ENCODE results near the gene CSF1. TPM values are rescaled to one million over a fixed set of nuclear protein-coding genes. Genes with fewer than 3 reads are reported as not detected.

The CSF1 gene
- total and polyA plus RNA-seq, 2 experiments from 2014 or later: 9.1 to 19.1 TPM

DNA sequence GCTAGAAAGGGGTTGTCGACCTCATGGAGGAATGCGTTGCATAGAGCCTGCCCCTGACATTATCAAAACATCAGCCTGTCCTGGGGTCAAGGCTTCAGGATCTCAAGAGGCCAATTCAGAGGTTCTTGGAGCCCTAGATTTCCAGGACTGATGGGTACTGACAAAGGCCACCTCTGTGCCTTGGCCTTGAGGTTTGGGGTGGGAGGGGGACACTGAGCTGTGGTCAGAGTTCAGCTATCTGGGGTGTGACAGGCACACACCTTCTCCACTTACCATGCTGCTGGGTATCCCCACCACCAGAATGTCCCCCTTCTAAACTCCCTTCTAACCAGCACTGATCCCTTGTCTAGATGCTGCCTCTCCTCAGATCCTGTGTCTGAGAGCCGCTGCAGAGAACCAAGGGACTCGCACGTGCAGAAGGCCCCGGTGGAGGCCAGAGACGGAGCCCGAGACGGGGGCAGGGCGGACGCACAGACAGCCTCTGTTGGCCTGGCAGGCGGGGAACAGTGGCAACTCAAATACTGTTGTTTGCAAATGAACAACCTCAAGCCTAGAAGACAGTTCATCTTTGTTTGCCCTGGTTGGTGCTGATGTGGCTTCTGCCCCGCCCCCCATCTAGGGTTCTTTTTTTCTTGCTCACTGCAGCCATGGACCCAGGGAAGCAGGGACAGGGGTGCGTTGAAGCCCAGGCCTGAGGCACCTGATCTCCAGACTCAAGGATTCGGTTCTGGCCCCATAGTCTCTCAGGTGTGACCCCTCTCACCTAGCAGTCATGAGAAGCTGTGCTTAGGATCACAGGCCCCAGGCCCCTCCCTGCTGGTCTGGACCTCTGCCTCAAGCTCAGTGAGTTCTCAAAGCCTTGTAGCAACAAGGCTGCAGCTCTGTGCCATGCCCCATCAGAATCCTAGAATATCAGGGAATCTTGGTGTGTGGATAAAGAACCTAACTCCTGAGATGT is 28.1 kb upstream of the CSF1 start:
- 74% methylated on average over 15 of the region's 15 CpGs for WGBS (ENCODE audit: low lambda C conversion rate, missing lambda C conversion rate)
- Histone ChIP-seq H4K20me1 (ENCODE audit: insufficient read depth, poor library complexity, severe bottlenecking) (no peaks in the 10 kb centered on the region), H2AFZ (no peak overlapping the region), H3K79me2 (no peaks in the 10 kb centered on the region), H3K9me3 (ENCODE audit: low read depth) (no peaks in the 10 kb centered on the region), H3K27me3 (no peaks in the 10 kb centered on the region), H3K9me2 (replicated peaks; ENCODE audit: insufficient read depth) (no peaks in the 10 kb centered on the region), H3K27ac (no peak overlapping the region), H3K4me1 (ENCODE audit: insufficient read depth) (peaks cover 2% of the 10 kb centered on the region), H3K36me3 (replicated peaks; ENCODE audit: insufficient read depth, low read depth) (no peaks in the 10 kb centered on the region), H3K4me3 (no peak overlapping the region), H3K4me2 (no peak overlapping the region)
- no peak for DNase-seq (ENCODE audit: low spot score)
- TF ChIP-seq, protein P1, sequence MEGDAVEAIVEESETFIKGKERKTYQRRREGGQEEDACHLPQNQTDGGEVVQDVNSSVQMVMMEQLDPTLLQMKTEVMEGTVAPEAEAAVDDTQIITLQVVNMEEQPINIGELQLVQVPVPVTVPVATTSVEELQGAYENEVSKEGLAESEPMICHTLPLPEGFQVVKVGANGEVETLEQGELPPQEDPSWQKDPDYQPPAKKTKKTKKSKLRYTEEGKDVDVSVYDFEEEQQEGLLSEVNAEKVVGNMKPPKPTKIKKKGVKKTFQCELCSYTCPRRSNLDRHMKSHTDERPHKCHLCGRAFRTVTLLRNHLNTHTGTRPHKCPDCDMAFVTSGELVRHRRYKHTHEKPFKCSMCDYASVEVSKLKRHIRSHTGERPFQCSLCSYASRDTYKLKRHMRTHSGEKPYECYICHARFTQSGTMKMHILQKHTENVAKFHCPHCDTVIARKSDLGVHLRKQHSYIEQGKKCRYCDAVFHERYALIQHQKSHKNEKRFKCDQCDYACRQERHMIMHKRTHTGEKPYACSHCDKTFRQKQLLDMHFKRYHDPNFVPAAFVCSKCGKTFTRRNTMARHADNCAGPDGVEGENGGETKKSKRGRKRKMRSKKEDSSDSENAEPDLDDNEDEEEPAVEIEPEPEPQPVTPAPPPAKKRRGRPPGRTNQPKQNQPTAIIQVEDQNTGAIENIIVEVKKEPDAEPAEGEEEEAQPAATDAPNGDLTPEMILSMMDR (IDR thresholded peaks at IDR 0.05; ENCODE audit: poor library complexity): no peak
- TF ChIP-seq EZH2 (IDR thresholded peaks at IDR 0.05; ENCODE audit: borderline replicate concordance) (no peak), EZH2phosphoT487 (IDR thresholded peaks at IDR 0.05; ENCODE audit: low read depth, severe bottlenecking, unreplicated experiment) (no peak)

DNA sequence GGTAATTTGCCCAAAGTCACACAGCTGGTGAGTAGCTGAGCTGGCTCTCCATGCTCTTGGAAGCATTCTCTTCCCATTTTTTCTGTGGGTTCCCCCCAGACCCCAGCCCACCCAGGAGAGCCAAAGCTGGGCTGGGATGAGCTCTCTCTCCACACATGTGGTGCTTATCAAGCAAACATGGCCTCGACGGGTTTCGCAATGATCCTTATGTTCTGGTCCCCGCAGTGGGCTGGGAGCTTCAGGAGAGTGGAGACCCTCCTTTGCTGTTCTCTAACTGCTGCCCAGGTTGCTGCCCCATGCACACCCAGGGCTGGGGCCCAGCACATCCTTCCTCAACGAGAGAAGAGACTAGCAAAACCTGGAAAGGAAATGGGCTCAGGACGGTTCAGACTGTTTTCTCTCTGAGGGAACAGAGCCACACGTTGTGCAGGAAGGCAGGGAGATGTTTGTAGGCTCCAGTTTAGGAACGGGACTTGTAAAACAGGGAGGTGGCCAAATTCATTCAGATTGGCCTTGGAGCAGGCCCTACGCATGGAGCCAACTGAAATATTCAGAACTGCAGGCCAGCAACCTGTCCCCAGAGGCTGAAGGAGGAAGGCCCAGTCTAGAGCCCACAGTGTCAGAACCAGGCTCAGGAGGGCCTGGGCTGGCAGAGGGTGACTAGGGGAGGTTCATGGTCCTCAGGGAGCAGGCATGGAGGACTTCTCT is 27.2 kb upstream of the CSF1 start:
- 81% methylated on average over 9 of the region's 9 CpGs for WGBS (ENCODE audit: low lambda C conversion rate, missing lambda C conversion rate)
- H3K4me2 ChIP-seq: no peak overlapping the region
- TF ChIP-seq EZH2 (IDR thresholded peaks at IDR 0.05; ENCODE audit: borderline replicate concordance) (no peak), EZH2phosphoT487 (IDR thresholded peaks at IDR 0.05; ENCODE audit: low read depth, severe bottlenecking, unreplicated experiment) (no peak)
- TF ChIP-seq, protein P1 (IDR thresholded peaks at IDR 0.05; ENCODE audit: poor library complexity): no peak
- no peak for DNase-seq (ENCODE audit: low spot score)
- H3K9me3 ChIP-seq (ENCODE audit: low read depth): no peaks in the 10 kb centered on the region
- H3K4me3 ChIP-seq: no peak overlapping the region
- no peak overlapping the region for H3K27ac ChIP-seq
- H3K27me3 ChIP-seq: no peaks in the 10 kb centered on the region
- H3K36me3 ChIP-seq (replicated peaks; ENCODE audit: insufficient read depth, low read depth): no peaks in the 10 kb centered on the region
- no peaks in the 10 kb centered on the region for H3K79me2 ChIP-seq
- H2AFZ ChIP-seq: no peak overlapping the region
- H3K9me2 ChIP-seq (replicated peaks; ENCODE audit: insufficient read depth): no peaks in the 10 kb centered on the region
- H4K20me1 ChIP-seq (ENCODE audit: insufficient read depth, poor library complexity, severe bottlenecking): no peaks in the 10 kb centered on the region
- H3K4me1 ChIP-seq (ENCODE audit: insufficient read depth): no peaks in the 10 kb centered on the region

DNA sequence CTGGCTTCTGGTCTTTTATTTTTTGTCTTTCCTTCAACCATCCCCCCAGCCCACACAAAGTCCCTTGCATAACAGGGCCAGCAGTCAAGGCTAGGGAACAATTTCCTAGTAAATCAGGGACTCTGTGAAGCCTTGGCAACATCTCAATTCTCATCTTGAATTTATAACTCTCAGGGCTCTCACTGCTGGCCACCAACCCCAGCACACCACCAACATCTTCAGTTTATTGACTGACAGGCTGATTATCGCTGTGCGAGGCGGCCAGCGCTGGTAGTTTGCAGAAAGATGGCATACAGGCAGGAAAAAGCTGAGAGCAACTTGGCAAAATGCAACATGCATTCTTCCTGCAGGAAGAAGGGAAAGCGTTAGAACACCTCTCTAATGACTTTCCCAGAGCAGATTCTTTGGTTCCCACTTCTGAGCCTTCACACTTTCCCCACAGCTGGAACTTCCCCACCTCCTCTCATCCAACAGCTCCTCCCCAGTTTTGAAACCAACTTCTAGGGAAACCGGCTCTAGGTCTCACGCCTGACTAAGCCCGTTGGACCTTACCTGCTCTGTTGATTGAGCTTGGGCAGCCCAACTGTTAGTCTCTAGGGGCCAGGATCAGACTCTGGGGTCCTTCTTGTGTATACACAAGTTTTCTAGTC is 26.3 kb upstream of the CSF1 start:
- TF ChIP-seq, protein P1 (IDR thresholded peaks at IDR 0.05; ENCODE audit: poor library complexity): no peak
- TF ChIP-seq EZH2 (IDR thresholded peaks at IDR 0.05; ENCODE audit: borderline replicate concordance): no peak
- TF ChIP-seq EZH2phosphoT487 (IDR thresholded peaks at IDR 0.05; ENCODE audit: low read depth, severe bottlenecking, unreplicated experiment): no peak
- Histone ChIP-seq H4K20me1 (ENCODE audit: insufficient read depth, poor library complexity, severe bottlenecking) (no peaks in the 10 kb centered on the region), H3K9me2 (replicated peaks; ENCODE audit: insufficient read depth) (no peaks in the 10 kb centered on the region), H2AFZ (no peak overlapping the region), H3K9me3 (ENCODE audit: low read depth) (no peaks in the 10 kb centered on the region), H3K4me2 (no peak overlapping the region), H3K79me2 (no peaks in the 10 kb centered on the region), H3K36me3 (replicated peaks; ENCODE audit: insufficient read depth, low read depth) (no peaks in the 10 kb centered on the region), H3K27ac (no peak overlapping the region), H3K27me3 (no peaks in the 10 kb centered on the region), H3K4me3 (no peak overlapping the region), H3K4me1 (ENCODE audit: insufficient read depth) (no peaks in the 10 kb centered on the region)
- no peak for DNase-seq (ENCODE audit: low spot score)
- 85% methylated on average over 8 of the region's 8 CpGs for WGBS (ENCODE audit: low lambda C conversion rate, missing lambda C conversion rate)
